Measurements from ENCODE around the gene F2RL2.

The F2RL2 gene

GRCh38 chr5:76591366-76591765, 31.8 kb downstream of the F2RL2 start:
- H3K27me3 ChIP-seq (ENCODE audit: insufficient read depth, low read depth): no peaks in the 10 kb centered on the region
- H3K27ac ChIP-seq: no peak overlapping the region
- H4K20me1 ChIP-seq (ENCODE audit: insufficient read depth): no peaks in the 10 kb centered on the region
- no peak overlapping the region for H3K9ac ChIP-seq
- H2AFZ ChIP-seq (ENCODE audit: low read depth): no peak overlapping the region
- no peak overlapping the region for H3K4me3 ChIP-seq (IDR thresholded peaks at IDR 0.05; ENCODE audit: insufficient read depth, low read depth, low read length)
- H3K4me2 ChIP-seq: no peak overlapping the region
- peaks cover 22% of the 10 kb centered on the region for H3K4me1 ChIP-seq (ENCODE audit: low read depth, poor library complexity, severe bottlenecking)
- peaks cover 5% of the 10 kb centered on the region; the same call in 1 of the 2 replicates for H3K36me3 ChIP-seq (ENCODE audit: insufficient read depth)
- no peak for TF ChIP-seq CTCF (conservative IDR thresholded peaks at IDR 0.05; ENCODE audit: low read depth, low read length)
- no peaks in the 10 kb centered on the region for H3K79me2 ChIP-seq (ENCODE audit: insufficient read depth, low read depth)

- H3K9ac ChIP-seq: no peak overlapping the region
- H3K27me3 ChIP-seq (ENCODE audit: insufficient read depth, low read depth): no peaks in the 10 kb centered on the region
- 0 out of 2 replicates have a peak, but pooled peaks cover under 1% of the 10 kb centered on the region for H3K79me2 ChIP-seq (ENCODE audit: insufficient read depth, low read depth)
- H4K20me1 ChIP-seq (ENCODE audit: insufficient read depth): no peaks in the 10 kb centered on the region
- peaks cover 22% of the 10 kb centered on the region for H3K4me1 ChIP-seq (ENCODE audit: low read depth, poor library complexity, severe bottlenecking)
- H3K36me3 ChIP-seq (ENCODE audit: insufficient read depth): peaks cover 5% of the 10 kb centered on the region; the same call in 1 of the 2 replicates
- TF ChIP-seq CTCF (conservative IDR thresholded peaks at IDR 0.05; ENCODE audit: low read depth, low read length): no peak
- no peak overlapping the region for H3K4me3 ChIP-seq (IDR thresholded peaks at IDR 0.05; ENCODE audit: insufficient read depth, low read depth, low read length)
- no peak overlapping the region for H2AFZ ChIP-seq (ENCODE audit: low read depth)
- H3K4me2 ChIP-seq: no peak overlapping the region
- no peak overlapping the region for H3K27ac ChIP-seq
These were observed 33.2 kb downstream of the F2RL2 start for GRCh38 chr5:76590027-76590426.

- peaks cover 5% of the 10 kb centered on the region; the same call in 1 of the 2 replicates for H3K79me2 ChIP-seq (ENCODE audit: insufficient read depth, low read depth)
- H3K9ac ChIP-seq: no peak overlapping the region
- H4K20me1 ChIP-seq (ENCODE audit: insufficient read depth): no peaks in the 10 kb centered on the region
- H3K4me3 ChIP-seq (IDR thresholded peaks at IDR 0.05; ENCODE audit: insufficient read depth, low read depth, low read length): no peak overlapping the region
- peaks cover 32% of the 10 kb centered on the region for H3K4me1 ChIP-seq (ENCODE audit: low read depth, poor library complexity, severe bottlenecking)
- no peak overlapping the region for H3K4me2 ChIP-seq
- H2AFZ ChIP-seq (ENCODE audit: low read depth): no peak overlapping the region
- H3K27ac ChIP-seq: no peak overlapping the region
- H3K36me3 ChIP-seq (ENCODE audit: insufficient read depth): no peaks in the 10 kb centered on the region; the same call in 1 of the 2 replicates
- H3K27me3 ChIP-seq (ENCODE audit: insufficient read depth, low read depth): no peaks in the 10 kb centered on the region
- TF ChIP-seq CTCF (conservative IDR thresholded peaks at IDR 0.05; ENCODE audit: low read depth, low read length): no peak
These were observed 36.7 kb downstream of the F2RL2 start for GRCh38 chr5:76586531-76586930.

- Histone ChIP-seq H3K27ac (no peak overlapping the region), H3K27me3 (ENCODE audit: insufficient read depth, low read depth) (no peaks in the 10 kb centered on the region), H2AFZ (ENCODE audit: low read depth) (no peak overlapping the region), H3K9ac (no peak overlapping the region), H3K4me1 (ENCODE audit: low read depth, poor library complexity, severe bottlenecking) (peaks cover 25% of the 10 kb centered on the region), H3K4me3 (IDR thresholded peaks at IDR 0.05; ENCODE audit: insufficient read depth, low read depth, low read length) (no peak overlapping the region), H3K36me3 (ENCODE audit: insufficient read depth) (no peaks in the 10 kb centered on the region), H4K20me1 (ENCODE audit: insufficient read depth) (no peaks in the 10 kb centered on the region), H3K79me2 (ENCODE audit: insufficient read depth, low read depth) (peaks cover 5% of the 10 kb centered on the region; the same call in 1 of the 2 replicates), H3K4me2 (no peak overlapping the region)
- TF ChIP-seq CTCF (conservative IDR thresholded peaks at IDR 0.05; ENCODE audit: low read depth, low read length): no peak
These were observed 37.4 kb downstream of the F2RL2 start for GRCh38 chr5:76585783-76586217.

All from KMS-11 (cell line).